ENCODE measurements around the gene PDE4B.

The PDE4B gene

DNA sequence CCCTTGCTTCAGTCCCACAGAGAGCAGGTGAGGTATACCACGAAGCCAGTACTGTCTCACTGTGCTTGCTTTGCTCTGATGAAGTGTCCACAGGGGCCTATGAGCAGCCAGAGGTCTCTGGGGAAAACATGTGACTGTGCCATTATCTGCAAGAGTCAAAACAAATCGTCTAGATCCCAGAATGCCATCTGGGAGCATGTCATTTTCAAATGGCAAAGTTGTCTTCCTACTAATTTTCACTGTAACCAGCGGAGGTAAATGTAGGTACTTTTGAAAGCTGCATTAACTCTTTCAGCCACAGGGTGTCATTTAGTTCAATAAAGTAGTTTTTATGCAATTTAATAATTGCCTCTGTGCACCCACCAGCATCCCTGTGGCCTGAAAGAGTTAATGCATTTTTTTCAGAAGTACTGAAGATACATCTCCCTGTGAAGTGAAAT, 567.6 kb downstream of the PDE4B start:
- peak; percentile 49 for DNase-seq (ENCODE audit: low read depth)

DNA sequence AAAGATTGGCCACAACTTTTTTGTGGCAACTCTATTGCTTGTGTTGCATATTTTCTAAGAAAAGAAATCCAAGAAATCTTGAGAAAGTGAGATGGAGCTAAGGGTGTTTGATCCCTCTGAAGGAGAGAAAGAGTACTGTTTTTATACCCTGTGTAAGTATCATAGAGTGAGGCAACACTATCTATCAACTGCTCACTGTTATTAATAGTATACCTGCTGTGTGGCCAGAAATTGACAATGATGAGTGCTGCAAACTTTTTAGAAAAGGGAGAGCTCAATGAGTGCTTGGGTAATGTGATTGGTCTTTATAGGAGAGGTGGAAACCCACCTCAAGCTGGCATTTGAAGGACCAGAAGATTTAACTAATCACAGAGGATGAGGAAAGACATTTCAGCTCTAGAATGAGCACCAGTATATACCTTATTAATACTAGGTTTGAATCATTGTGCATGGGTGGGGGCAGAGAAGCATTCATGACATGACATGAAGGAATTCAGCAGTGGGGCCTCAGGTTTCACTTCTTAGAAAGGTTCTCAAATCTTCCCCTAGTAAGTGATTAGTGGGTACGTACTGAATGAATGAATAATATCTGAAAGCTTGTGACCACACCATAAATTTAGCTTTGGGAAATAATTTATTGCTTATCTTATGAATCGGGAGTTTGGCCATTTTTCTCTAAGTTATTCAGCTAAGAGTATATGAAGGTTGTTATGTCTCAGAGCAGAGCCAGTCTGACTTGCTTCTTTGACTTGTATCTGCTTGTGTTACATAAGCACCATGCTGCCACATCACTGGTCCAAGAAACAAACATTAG, 572.1 kb downstream of the PDE4B start:
- peak; percentile 77 for DNase-seq (ENCODE audit: low read depth)

DNA sequence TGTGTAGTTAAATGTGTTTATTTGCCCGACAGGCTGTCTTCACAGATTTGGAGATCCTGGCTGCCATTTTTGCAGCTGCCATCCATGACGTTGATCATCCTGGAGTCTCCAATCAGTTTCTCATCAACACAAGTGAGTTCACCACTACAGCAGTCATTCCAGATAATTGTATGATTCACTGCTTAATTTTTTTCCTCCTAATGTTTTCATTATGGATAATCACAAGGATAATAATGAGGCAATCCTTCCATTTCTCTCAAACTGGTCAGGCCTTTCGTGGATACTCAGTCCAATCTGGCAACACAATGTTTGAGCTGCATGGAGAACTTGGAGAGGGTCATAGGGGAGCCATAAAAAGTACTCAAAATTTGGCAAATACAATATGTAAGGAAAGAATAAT, 572.9 kb downstream of the PDE4B start:
- no peak for DNase-seq (ENCODE audit: low read depth)

GRCh38 chr1:66366634-66367033, 573.9 kb downstream of the PDE4B start:
- no peak for DNase-seq (ENCODE audit: low read depth)

GRCh38 chr1:66367369-66367768, 574.7 kb downstream of the PDE4B start:
- DNase-seq (ENCODE audit: low read depth): no peak

- DNase-seq (ENCODE audit: low read depth): no peak
Observed at GRCh38 chr1:66368261-66368660, 575.6 kb downstream of the PDE4B start.

- no peak for DNase-seq (ENCODE audit: low read depth)
Observed at GRCh38 chr1:66370462-66370971, 577.8 kb downstream of the PDE4B start.

- peak; percentile 89 for DNase-seq (ENCODE audit: low read depth)
Observed at GRCh38 chr1:66371233-66372005, 578.7 kb downstream of the PDE4B start.

DNA sequence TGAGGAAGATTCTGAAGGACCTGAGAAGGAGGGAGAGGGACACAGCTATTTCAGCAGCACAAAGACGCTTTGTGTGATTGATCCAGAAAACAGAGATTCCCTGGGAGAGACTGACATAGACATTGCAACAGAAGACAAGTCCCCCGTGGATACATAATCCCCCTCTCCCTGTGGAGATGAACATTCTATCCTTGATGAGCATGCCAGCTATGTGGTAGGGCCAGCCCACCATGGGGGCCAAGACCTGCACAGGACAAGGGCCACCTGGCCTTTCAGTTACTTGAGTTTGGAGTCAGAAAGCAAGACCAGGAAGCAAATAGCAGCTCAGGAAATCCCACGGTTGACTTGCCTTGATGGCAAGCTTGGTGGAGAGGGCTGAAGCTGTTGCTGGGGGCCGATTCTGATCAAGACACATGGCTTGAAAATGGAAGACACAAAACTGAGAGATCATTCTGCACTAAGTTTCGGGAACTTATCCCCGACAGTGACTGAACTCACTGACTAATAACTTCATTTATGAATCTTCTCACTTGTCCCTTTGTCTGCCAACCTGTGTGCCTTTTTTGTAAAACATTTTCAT, 579.9 kb downstream of the PDE4B start:
- DNase-seq (ENCODE audit: low read depth): no peak

DNA sequence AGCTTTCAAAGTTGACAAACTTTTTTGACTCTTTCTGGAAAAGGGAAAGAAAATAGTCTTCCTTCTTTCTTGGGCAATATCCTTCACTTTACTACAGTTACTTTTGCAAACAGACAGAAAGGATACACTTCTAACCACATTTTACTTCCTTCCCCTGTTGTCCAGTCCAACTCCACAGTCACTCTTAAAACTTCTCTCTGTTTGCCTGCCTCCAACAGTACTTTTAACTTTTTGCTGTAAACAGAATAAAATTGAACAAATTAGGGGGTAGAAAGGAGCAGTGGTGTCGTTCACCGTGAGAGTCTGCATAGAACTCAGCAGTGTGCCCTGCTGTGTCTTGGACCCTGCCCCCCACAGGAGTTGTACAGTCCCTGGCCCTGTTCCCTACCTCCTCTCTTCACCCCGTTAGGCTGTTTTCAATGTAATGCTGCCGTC, 580.5 kb downstream of the PDE4B start:
- no peak for DNase-seq (ENCODE audit: low read depth)

DNA sequence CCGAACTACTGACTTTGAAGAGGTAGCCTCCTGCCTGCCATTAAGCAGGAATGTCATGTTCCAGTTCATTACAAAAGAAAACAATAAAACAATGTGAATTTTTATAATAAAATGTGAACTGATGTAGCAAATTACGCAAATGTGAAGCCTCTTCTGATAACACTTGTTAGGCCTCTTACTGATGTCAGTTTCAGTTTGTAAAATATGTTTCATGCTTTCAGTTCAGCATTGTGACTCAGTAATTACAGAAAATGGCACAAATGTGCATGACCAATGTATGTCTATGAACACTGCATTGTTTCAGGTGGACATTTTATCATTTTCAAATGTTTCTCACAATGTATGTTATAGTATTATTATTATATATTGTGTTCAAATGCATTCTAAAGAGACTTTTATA, 581.5 kb downstream of the PDE4B start:
- peak; percentile 29 for DNase-seq (ENCODE audit: low read depth)

GRCh38 chr1:66374561-66375111, 581.9 kb downstream of the PDE4B start:
- DNase-seq (ENCODE audit: low read depth): peak; percentile 96

DNA sequence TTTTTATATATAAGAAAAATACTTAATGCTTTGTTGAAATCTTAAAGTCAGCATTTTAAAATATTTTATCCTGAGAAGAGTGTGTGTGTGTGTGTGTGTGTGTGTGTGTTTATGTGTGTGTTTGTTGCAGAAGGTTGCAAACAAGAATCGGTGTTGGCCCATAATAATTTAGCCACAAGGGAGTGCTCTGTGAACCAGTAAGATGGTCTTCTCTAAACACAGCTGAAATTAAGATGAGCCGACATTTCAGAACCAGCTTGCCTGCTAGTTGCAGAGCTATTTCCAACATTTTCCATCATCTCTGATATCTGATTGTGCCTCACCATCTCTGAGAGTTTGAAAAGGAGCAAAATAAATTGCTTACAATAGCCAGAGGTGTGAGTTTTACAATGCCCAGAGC, 582.4 kb downstream of the PDE4B start:
- DNase-seq (ENCODE audit: low read depth): no peak

- no peak for DNase-seq (ENCODE audit: low read depth)
Observed at GRCh38 chr1:66380452-66381212, 587.9 kb downstream of the PDE4B start.

- DNase-seq (ENCODE audit: low read depth): no peak
Observed at GRCh38 chr1:66381621-66382275, 589.1 kb downstream of the PDE4B start.

- DNase-seq (ENCODE audit: low read depth): peak; percentile 21
Observed at GRCh38 chr1:66383168-66383567, 590.5 kb downstream of the PDE4B start.

- DNase-seq (ENCODE audit: low read depth): no peak
Observed at GRCh38 chr1:66383611-66384010, 590.9 kb downstream of the PDE4B start.

DNA sequence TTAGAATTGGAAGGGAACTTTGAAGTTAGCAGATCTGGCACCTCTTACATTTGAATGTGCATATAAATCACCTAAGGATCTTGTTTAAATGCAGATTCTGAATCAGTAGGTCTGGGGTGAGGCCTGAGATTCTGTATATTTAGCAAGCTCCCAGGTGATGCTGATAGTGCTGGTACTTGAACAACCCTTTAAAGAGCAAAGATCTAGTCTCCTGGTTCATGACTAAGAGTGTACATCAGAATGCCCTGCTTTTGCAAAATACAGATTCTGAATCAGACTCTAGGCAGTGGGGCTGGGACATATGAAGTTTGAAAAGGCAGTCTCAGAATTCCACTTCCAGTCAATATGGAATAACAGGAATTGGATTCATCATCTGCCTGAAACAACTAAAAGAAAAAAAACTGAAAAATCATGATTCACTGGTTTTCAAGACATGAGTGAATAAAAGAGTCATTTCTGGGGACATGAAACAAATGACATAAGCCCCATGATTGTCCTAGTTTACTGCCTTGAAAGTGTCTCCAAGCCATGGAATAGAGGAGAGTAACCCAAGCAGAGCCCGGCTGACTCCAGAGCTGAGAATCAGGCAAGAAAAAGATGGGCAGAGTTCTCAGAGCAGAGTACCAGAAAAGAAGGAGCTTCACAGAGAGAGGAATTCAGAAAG, 591.7 kb downstream of the PDE4B start:
- DNase-seq (ENCODE audit: low read depth): no peak

- peak; percentile 15 for DNase-seq (ENCODE audit: low read depth)
Observed at GRCh38 chr1:66386712-66387111, 594.0 kb downstream of the PDE4B start.

- no peak for DNase-seq (ENCODE audit: low read depth)
Observed at GRCh38 chr1:66388913-66389312, 596.2 kb downstream of the PDE4B start.

Measured in ELR (cell line).